Measurements from ENCODE around the gene LRAT. TPM values are rescaled to one million over a fixed set of nuclear protein-coding genes. Genes with fewer than 3 reads are reported as not detected.

The LRAT gene
- total and polyA plus RNA-seq, 2 experiments from 2014 or later: 57.1 to 90.1 TPM

- H3K4me1 Mint-ChIP-seq: peaks cover 38% of the 10 kb centered on the region
- Histone ChIP-seq H3F3A (replicated peaks; ENCODE audit: low read depth) (peaks cover 21% of the 10 kb centered on the region), H3K27me3 (ENCODE audit: insufficient read depth) (peaks cover 54% of the 10 kb centered on the region)
These were observed 3.3 kb upstream of the LRAT start for GRCh38 chr4:154740462-154740861.

More at GRCh38 chr4:154740462-154740861, 3.3 kb upstream of the LRAT start:
- no peaks in the 10 kb centered on the region for H3K9me2 ChIP-seq (ENCODE audit: insufficient read depth)
- Mint-ChIP-seq H3K27ac (peak overlapping the region; percentile 51; the same call in 1 of the 2 replicates), H3K9me3 (no peaks in the 10 kb centered on the region), H3K27me3 (ENCODE audit: insufficient read depth, low read depth, poor library complexity) (peaks cover 50% of the 10 kb centered on the region), H3K4me3 (peak overlapping the region; percentile 68), H3K36me3 (ENCODE audit: low read depth) (no peaks in the 10 kb centered on the region; the same call in 2 of the 3 replicates)
- TF ChIP-seq ZNF462 (CRISPR knock-in tag; IDR thresholded peaks at IDR 0.05) (no peak), JUNB (IDR thresholded peaks at IDR 0.05; ENCODE audit: unreplicated experiment) (no peak), CTCF (conservative IDR thresholded peaks at IDR 0.05; ENCODE audit: low read depth in 2 of 2) (no peak), CREB1 (CRISPR knock-in tag; IDR thresholded peaks at IDR 0.05; ENCODE audit: low read depth) (no peak), ETS1 (IDR thresholded peaks at IDR 0.05) (no peak), REST (IDR thresholded peaks at IDR 0.05; ENCODE audit: unreplicated experiment) (no peak), POLR2AphosphoS5 (IDR thresholded peaks at IDR 0.05; ENCODE audit: low read depth) (no peak), EZH2 (IDR thresholded peaks at IDR 0.05; ENCODE audit: low read depth, unreplicated experiment) (no peak), NANOG (IDR thresholded peaks at IDR 0.05; ENCODE audit: borderline replicate concordance) (no peak; the same call in 1 of the 2 replicates), EZH2phosphoT487 (IDR thresholded peaks at IDR 0.05; ENCODE audit: unreplicated experiment) (no peak)
- H3K4me3 ChIP-seq: peak overlapping the region; percentile 88
- no peak overlapping the region for H3K27ac ChIP-seq (ENCODE audit: low read depth)
- peak overlapping the region; percentile 82 for H3K4me2 ChIP-seq
- no peak overlapping the region; the same call in 1 of the 2 replicates for H2AFZ ChIP-seq
- H3K36me3 ChIP-seq (ENCODE audit: insufficient read depth): no peaks in the 10 kb centered on the region
- ATAC-seq (no peak), DNase-seq (ENCODE audit: low spot score) (peak; percentile 43)
- peaks cover 46% of the 10 kb centered on the region for H3K4me1 ChIP-seq (ENCODE audit: insufficient read depth)
- peaks cover 13% of the 10 kb centered on the region for H3K79me2 ChIP-seq (replicated peaks; ENCODE audit: insufficient read depth)
- peaks cover 5% of the 10 kb centered on the region for H4K20me1 ChIP-seq (replicated peaks; ENCODE audit: insufficient read depth)
